LNCaP clone FGC (cell line): Measurements from ENCODE around the gene MOB1A.

Experiments used
- DNase-seq: peaks from one replicate; pipeline ENCODE4 v3.0.0-alpha.2; 2011; ENCODE audit warnings: low read depth
- H3K4me3 ChIP-seq: 2 replicates; pipeline ENCODE4 v1.5.1; 2011; ENCODE audit warnings: mild to moderate bottlenecking, low read depth, low read length, control low read depth
- CTCF ChIP-seq: IDR thresholded peaks from 2 replicates; pipeline ENCODE4 v1.5.1; 2012; ENCODE audit warnings: mild to moderate bottlenecking; ENCODE audit not compliant: control insufficient read depth, insufficient read depth; ENCODE audit errors: extremely low read depth

MOB1A gene

GRCh38 chr2:74178211-74179062, at the start of gene MOB1A:
Gene MOB1A (minus strand): TSS chr2:74178879. CDS start chr2:74178674, 205 bp downstream.
- no peak for TF ChIP-seq CTCF
- peak; percentile 80 for DNase-seq
- H3K4me3 ChIP-seq, result peak within 1 kb of the TSS; percentile 82

- no peak for DNase-seq
Measured at GRCh38 chr2:74227646-74228045, 49.0 kb upstream of the MOB1A start.

GRCh38 chr2:74226648-74227213, 48.1 kb upstream of the MOB1A start:
- DNase-seq, result no peak
- TF ChIP-seq CTCF, result no peak
- H3K4me3 ChIP-seq, result no peak overlapping the region

More at GRCh38 chr2:74227646-74228045, 49.0 kb upstream of the MOB1A start:
- no peak for TF ChIP-seq CTCF
- H3K4me3 ChIP-seq, result no peak overlapping the region

- no peak for DNase-seq
- no peak for TF ChIP-seq CTCF
- no peak overlapping the region for H3K4me3 ChIP-seq
Measured at GRCh38 chr2:74225698-74226459, 47.2 kb upstream of the MOB1A start.

- TF ChIP-seq CTCF, result no peak
- no peak overlapping the region for H3K4me3 ChIP-seq
- DNase-seq, result no peak
Measured at GRCh38 chr2:74223941-74224770, 45.5 kb upstream of the MOB1A start.

- H3K4me3 ChIP-seq, result no peak overlapping the region
- TF ChIP-seq CTCF, result no peak
- DNase-seq, result no peak
Measured at GRCh38 chr2:74222300-74222650, 43.6 kb upstream of the MOB1A start.
